Hippocampal formation (tissue), 2 donors: Measurements from ENCODE around the gene GOPC.
"Not testable (repeated sequence)": the region's sequence is repeated elsewhere in the genome, so short reads cannot be mapped to it uniquely, and the experiment has no call there.

Experiments
- DNase-seq, 2 donors: peaks; one replicate each; lab custom pipeline; 2025; lab: John Stamatoyannopoulos, UW

GOPC gene

DNA sequence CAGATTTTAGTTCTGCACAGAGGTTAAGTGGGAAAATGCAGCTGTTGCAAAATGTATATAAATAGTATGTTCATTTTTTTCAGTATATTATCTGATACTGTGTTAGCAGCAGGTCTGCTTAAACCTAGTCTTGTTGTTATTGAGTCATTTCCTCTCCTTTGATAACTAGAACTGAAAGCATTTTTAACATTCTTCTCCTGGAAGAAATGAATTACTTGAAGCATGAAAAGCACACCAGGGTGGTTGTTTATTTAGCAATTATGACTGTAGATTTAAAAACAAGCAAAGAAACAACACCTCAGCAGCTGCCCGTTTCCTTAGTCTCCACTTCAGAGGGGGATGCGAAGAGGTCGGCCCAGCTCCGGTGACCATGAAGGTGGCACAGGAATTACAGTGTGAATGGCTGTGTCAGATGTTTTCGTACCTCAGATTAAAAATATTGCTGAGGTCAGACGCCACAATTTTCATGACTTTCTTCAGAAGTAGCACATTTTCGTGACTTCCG, 53.5 kb downstream of the GOPC start:
- no peak for DNase-seq

DNA sequence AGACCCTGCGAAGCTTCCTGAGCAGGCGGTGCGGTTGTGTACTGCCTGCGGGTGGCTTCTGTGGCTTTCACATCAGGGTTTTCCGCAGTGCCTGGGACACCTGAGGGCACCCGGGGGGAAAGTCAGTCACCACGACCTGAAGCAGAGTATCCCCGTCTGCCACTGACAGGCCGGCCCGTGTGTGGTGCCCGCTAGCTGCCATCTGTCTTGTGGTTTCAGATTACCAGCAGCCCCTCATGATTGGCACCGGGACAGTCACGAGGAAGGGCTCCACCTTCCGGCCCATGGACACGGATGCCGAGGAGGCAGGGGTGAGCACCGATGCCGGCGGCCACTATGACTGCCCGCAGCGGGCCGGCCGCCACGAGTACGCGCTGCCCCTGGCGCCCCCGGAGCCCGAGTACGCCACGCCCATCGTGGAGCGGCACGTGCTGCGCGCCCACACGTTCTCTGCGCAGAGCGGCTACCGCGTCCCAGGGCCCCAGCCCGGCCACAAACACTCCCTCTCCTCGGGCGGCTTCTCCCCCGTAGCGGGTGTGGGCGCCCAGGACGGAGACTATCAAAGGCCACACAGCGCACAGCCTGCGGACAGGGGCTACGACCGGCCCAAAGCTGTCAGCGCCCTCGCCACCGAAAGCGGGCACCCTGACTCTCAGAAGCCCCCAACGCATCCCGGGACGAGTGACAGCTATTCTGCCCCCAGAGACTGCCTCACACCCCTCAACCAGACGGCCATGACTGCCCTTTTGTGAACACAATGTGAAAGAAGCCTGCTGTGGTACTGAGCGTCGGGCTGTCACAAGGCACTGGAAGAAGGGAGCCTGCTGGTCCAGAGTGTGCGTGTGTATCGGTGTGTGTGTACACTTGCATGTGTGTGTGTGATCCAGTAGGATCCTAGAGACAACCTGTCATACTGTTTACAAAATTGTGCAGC, 54.4 kb downstream of the GOPC start:
- peak in 1 of 2 donors; percentile 55 for DNase-seq

DNA sequence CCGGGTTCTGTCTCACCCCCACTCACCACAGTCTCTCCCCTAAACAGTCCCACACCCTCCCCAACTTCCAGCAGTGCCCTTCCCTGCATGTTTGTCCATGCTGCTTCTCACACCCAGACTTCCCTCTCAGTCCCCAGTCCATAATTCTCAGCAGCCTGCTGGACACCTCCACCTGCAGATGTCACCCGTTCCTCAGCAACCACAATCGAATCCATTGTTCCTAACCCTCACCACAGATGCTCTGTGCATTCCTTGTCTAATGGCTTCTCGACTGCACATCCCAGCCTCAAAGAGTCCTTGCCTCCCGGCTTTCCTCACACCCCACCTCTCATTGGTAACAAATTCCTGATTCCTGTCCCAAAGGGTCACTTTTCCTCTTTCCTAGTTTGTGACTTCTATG, 55.6 kb downstream of the GOPC start:
- no peak for DNase-seq

DNA sequence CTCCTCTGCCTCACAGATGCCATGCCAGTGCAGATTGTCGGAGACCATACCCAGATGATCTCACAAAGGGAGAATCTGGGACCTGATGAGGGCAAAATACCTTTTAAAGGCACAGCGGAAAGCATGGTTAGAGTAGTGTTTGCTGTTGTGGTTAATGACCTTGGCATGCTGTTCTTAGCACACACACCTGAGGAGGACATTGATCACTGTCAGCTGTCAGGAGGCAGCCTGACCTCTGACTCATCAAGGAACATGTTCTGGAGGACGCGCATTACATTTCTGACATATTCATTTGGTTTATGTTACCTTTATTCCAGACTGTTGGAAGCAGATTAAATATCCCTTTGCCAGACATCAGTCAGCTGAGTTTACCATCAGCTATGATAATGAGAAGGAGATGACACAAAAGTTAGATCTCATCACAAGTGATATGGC, 57.1 kb downstream of the GOPC start:
- no peak for DNase-seq

DNA sequence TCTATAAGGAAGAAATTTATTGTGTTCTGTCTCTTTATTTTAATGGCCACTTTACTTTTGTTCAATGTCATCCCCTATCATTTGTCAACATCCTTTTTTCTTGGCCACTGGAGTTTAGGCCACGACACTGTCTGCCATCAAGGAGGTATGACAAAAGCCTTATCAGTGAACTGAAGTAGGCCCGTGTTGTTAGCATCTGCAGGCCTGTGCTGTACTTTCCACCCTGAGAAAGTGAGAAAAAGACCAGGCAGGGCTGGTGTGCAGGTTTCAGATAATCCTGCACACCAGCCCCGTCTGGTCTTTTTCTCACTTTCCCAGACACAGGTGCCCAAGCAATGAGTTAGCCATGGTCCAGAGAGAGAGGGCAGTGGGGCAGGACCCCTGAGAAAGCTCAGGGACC, 57.6 kb downstream of the GOPC start:
- DNase-seq: no peak

DNA sequence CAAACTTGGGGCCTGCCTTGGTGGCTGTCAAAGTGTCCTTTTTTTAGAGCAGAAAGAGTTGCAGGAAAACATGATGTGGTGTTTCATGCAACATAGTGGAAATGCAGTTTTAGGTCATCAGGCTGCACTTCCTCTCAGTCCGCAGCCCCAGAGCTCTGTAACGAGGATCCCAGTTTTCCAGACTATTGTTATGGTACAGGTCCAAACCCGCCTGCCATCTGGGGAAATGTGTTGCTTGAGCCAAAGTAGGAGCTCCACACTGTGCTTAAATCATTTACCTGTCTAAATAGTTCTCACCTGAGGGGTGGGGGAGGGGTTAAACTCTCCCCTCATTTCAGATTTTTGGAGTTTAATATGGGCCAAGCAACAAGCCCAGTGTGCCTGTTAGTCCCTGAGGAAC, 59.8 kb downstream of the GOPC start:
- DNase-seq: no peak

DNA sequence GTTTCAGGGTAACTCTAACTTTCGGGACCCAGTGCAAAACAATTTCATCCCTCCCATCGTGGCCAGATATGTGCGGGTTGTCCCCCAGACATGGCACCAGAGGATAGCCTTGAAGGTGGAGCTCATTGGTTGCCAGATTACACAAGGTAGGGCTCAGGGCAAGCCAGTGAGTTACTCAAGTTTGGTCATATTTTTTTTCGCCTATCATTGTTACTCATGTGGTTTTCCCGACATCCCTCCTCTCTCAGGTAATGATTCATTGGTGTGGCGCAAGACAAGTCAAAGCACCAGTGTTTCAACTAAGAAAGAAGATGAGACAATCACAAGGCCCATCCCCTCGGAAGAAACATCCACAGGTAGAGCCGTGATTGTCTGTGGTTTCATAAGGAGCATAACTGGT, 61.6 kb downstream of the GOPC start:
- DNase-seq: no peak

DNA sequence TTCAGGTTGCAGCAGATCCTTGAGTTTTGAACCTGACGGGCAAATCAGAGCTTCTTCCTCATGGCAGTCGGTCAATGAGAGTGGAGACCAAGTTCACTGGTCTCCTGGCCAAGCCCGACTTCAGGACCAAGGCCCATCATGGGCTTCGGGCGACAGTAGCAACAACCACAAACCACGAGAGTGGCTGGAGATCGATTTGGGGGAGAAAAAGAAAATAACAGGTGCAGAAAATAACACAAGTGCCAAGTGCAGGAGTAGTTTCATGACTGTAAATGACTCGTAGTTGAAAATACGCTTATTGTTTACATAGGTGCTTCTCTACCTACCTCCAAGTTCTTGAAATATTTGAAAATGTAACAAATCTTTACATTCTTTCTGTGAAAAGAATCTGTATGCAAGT, 63.7 kb downstream of the GOPC start:
- DNase-seq: no peak

DNA sequence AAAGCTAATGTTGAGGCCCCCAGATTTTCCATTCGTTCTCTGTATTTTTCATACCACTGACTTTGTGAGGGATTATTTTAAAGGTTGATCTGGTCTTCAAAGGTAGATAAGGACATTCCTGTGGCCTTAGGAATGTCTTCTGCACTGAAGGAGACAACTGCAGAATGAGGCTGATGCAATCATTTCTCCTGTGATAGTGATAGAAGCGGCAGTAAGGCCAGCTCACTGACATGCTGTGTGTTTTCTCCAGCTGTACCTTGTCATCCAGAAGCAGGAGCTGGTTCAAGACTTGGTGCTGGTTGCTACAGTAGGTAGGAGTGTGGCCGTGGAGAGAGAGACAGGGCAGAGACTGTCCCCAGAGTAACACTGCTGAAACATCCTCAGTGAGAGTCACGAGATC, 66.0 kb downstream of the GOPC start:
- DNase-seq: no peak

DNA sequence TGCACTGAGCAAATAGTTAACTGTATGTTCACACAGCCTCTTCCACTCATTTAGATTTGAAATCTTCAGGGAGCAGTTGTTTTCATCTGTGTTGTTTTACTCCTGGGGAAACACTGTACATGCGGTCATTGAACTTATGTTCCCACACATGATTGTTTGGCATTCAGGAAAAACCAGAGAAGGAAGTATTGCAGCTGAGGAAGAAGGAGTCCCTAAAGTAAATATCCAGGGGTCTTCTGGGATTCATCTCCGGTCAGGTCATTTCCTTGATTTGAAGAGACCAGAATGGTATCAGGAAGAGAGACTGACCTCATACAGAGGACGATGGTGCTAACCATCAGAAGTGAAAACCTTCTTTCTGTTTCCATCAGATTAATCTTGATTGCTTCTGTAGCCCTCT, 67.3 kb downstream of the GOPC start:
- no peak for DNase-seq

DNA sequence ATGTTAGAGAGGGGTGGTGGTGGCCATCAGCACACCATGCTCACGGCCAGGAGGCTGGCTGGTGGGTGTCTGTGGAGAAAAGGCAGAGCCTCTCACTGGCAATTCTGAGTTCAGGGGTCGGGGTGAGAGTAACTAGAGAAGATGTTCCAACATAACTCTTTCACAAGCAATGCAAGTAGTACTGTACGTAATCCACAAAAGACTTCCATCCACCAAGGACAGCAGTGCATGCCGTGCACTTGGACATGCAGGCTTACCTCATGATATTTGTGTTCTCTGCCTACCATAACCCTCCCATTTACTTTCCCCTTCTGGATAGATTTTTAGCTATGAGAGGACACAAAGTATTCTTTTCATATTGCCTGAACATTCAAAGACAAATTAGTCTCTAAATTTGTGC, 68.5 kb downstream of the GOPC start:
- DNase-seq: no peak

DNA sequence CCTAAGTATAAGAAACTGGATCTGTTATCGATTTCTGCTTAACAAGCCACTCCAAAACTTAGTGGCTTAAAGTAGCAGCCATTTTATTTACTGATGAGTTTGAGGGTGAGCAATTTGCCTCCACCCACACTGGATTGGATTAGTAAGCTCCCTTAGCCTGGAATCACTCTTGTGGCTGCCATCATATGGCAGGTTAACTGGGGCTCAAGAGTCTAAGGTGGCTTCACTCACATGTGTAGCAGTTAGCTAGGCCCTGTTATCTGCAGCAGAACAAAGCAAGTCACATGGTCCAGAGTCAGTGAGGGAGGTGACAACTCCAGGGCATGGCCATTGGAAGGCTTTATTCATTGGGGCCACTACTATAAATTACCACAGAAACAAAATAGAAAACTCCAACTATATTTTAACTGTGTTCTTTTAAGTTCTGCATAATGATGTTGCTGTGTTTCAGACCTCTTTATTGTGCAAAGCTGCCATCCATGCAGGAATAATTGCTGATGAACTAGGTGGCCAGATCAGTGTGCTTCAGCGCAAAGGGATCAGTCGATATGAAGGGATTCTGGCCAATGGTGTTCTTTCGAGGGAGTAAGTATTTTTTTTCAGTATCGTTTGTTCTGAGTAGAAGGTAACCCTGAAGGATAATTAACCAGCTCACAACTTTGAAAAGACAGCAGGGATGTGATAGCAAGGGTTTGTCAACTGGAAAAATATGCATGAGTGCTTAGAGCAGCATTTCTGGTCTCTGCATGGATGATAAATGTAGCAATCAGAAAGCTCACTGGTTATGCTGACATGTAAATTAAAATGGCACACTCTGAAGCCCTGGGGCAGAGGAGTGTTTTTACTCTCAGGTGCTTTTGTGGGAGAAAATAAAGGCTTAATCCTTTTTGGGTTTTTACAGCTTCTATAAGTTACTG, 70.2 kb downstream of the GOPC start:
- no peak for DNase-seq

DNA sequence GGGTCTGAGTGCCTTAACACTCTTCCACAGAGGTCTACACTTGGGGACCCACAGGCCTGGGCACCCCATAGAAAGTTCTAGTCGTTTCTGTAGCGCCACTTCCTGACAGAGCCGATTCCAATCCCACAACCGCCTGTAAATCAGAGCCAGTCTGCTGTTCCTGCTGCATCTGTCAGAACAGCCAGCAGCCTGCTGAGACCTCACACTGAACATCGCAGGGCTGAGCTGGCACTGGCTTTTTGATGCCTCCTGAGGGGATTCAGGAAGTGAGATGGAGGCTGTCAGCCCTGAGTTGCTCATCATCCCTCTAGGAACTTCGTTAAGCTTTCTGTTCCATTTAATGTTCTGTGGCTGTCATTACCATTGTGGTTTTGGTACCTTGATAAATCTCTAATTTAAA, 71.0 kb downstream of the GOPC start:
- no peak for DNase-seq

DNA sequence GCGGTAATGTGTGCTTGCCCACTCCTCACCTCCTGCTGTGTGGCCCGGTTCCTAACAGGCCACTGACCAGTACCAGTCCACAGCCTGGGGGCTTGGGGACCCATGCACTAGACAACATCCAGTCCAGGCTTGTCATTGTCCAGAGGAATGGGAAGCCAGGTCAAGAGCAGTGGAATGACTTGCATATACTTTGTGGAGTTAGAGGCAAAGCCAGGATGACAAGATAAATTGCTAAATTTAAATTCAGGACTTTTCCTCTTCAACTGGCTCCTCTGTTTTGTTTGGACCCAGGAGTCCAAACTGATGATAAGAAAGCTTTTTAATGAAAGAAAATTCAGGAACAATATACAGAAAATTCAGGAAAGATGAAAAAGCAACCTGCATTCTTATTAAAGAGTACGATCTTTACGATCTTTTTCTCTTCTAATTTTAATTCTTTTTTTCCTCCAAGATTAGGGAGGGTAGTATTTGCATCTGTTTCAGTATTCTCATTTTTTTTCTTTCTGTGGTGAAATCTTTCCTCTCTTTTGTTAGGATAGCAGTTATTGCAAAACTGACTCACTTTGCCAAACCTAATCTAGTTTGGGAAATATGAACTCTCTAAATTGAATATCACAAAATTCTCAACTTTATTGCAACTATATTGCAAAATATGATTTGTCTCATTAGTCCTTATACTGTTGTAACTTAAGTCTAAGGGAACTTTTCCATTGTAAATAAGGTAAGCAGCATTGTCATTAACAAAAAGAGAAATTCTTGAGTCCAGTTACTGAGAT, 71.7 kb downstream of the GOPC start:
- no peak for DNase-seq

DNA sequence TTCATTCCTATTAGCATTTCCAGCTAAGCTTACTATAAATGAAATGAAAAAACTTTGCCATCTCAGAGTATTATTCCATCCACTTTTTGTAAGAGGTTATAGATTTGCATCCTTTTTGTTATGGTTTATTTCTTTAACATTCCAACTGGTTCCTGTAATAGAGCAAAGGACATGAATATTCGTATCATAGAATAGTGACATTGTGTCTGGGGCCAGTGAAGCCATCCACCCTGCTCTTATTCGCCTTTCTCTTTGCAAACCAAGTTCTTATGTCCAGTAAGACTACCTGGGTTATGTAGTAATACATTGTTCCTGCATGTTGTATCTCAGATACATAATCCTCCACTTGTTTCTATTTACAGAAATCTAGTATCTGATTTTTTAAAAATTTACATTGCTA, 76.7 kb downstream of the GOPC start:
- no peak for DNase-seq

DNA sequence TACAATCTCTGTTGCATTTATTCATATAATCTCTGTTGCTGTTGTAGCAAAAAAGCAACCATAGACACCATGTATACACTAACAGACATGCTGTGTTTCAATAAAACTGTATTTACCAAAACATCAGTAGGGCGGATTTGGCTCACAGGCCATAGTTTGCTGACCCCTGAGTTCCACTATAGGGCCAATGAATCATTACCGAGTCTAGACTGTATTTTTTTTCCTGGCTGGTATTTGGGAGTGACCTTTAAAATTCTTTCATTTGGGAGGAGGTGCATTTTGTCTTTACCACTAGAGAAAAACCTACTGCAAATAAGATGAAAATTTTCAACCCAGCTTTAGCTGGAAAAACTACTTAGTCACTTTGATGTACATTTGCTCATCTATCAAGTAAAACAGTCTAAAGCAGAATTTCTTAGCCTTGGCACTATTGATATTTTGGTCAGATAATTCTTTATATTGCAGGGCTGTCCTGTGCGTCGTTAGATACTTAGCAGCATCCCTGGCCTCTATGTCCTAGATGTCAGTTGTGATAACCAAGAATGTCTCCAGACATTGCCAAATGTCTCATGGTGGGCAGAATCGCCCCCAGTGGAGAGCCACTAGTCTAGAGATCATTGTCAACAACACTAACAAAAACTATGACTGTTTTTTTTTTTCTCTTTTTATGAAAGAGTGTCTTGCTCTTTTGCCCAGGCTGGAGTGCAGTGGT, 80.4 kb downstream of the GOPC start:
- no peak for DNase-seq

DNA sequence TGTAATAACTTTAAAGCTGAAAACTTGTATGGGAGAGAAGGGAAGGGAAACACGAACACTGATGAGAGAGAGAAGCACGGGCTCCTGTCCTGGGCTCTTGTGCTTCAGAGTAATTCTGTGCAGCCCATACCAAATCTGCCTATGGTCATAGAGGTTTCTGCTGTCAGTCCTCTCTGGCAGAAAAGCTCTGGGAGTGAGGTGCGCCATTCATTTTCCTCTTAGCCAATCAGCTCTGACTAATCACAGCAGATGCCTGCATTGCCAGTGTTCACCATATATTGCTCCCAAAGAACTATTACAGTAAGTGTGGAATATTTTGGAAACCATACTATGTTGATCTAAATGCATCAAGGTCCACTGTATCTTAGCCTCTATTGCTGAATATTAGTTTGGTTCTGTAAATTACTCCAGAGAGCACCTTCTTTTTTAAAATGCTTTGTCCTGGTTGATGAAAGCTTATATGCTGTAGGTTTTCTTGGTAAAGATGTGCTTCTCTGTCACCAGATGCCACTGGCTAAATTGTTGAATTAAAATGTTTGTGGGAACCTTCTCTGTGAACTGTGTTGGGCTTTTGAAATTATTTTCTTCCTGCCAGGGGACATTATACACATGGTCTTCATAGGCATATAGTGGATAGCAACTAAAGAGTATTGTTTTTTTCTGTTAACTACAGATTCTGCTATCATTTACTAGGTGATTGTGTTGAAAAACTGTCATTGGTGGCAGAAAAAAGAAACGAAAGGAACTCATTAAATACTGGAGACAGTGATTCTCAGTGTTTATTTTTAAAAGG, 81.5 kb downstream of the GOPC start:
- DNase-seq: no peak

DNA sequence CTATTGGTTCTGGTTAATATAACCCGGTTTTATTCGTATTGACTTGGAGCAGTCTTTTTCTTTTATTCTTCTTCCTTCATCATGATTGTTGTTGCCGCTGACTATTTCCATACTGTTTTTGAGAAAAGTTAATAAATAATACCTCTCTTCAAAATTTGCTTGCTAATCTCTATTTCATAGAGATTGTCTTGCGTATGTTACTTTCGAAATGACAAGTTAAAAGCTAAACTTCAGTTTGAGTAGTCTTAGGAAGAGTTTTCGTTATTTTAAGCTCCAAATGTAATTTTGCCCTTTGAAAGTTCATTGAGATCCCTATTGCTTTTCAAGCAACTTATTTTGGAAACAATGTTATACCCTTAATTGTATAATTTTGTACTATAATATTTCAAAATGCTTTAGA, 83.4 kb downstream of the GOPC start:
- no peak for DNase-seq

DNA sequence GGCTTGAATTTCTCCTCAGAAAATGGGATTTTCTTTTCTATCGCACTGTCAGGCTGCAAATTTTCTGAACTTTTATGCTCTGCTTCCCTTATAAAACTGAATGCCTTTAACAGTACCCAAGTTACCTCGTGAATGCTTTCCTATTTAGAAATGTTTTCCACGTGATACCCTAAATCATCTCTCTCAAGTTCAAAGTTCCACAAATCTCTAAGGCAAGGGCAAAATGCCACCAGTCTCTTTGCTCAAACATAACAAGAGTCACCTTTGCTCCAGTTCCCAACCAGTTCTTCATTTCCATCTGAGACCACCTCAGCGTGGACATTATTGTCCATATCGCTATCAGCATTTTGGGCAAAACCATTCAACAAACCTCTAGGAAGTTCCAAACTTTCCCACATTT, 84.3 kb downstream of the GOPC start:
- DNase-seq: not testable (repeated sequence)

DNA sequence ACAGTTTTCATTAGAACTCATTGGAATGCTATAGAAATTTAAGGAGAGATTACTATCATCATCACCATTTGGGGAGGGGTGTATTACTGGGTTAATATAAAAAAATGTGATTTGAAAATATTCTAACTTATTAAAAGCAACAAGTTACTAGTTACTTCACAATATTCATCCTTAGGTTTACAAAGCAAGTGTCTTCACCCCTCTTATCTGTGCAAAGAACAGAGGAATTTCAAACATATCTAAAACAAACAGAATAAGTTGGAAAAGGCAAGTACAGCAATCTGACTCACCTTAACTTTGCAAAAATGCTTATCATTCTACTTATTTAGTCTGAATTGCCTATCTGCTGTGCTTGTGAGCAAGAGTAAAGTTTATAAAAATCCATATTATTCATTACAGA, 87.0 kb downstream of the GOPC start:
- no peak for DNase-seq
